Measurements from ENCODE around the gene COPS2.

The COPS2 gene

DNA sequence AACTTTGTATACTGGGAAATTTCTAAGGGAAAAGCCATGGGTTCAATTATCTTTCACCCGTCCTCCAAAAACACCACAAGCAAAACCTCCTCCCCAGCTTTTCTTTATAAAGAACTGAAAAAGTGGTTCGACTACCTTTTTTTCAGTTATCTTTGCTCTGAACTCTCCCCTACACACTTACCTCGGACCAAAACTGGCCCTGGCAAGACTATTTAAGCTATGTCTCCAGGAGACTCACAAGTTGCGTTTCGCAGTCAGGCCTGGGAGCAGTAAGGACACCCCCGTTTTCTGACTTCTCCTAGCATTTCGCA is 645 bp downstream of the COPS2 start:
- TF ChIP-seq, protein P1, sequence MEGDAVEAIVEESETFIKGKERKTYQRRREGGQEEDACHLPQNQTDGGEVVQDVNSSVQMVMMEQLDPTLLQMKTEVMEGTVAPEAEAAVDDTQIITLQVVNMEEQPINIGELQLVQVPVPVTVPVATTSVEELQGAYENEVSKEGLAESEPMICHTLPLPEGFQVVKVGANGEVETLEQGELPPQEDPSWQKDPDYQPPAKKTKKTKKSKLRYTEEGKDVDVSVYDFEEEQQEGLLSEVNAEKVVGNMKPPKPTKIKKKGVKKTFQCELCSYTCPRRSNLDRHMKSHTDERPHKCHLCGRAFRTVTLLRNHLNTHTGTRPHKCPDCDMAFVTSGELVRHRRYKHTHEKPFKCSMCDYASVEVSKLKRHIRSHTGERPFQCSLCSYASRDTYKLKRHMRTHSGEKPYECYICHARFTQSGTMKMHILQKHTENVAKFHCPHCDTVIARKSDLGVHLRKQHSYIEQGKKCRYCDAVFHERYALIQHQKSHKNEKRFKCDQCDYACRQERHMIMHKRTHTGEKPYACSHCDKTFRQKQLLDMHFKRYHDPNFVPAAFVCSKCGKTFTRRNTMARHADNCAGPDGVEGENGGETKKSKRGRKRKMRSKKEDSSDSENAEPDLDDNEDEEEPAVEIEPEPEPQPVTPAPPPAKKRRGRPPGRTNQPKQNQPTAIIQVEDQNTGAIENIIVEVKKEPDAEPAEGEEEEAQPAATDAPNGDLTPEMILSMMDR (IDR thresholded peaks at IDR 0.05; ENCODE audit: low read depth, low read length) = no peak

DNA sequence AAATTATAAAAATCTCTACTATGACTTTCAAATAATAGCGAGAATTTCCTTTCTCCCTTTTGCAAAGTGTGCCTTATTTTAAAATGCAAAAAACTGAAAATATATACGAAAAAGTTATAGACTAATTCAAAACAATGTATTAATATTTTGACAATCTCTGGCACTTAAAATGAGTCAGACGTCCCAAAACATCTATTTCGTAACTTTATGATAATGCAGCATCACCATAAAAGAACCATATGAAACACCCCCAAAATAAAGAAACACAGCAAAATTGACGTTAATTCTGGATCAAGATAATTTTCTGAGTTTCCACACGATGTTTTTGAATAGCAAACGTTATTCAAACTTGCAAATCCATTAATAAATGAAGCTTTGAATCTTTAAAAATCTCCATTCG is 1.0 kb downstream of the COPS2 start:
- TF ChIP-seq, protein P1 (IDR thresholded peaks at IDR 0.05; ENCODE audit: low read depth, low read length) = no peak
- H3K4me3 ChIP-seq (ENCODE audit: low read depth, low read length) = peak overlapping the region; percentile 86

More for the DNA sequence above, 645 bp downstream of the COPS2 start:
- peak overlapping the region; percentile 86 for H3K4me3 ChIP-seq (ENCODE audit: low read depth, low read length)

DNA sequence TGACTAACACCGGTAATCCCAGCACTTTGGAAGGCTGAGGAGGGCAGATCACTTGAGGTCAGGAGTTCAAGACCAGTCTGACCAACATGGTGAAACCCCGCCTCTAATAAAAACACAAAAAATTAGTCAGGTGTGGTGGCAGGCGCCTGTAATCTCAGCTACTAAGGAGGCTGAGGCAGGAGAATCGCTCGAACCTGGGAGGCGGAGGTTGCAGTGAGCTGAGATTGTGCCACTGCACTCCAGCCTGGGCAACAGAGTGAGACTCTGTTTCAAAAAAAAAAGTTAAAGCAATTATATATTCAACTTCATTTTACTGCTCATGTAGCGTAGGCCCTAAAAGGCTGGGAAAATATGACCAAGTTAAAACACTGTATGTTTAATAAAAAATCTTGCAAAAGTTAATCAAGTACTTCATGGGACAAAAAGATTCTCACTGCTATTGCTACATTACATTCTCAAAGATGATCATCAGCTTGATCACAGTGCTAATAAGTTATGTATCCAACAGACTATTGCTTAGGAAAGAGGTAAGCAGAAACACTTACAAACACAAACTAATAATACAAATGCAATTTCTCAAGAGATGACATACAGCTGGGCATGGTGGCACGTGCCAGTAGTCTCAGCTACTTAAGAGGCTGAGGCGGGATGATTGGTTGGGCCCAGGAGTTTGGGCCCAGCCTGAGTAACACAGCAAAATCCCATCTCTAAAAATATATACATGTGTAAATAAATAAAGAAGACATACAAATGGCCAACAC is 2.7 kb downstream of the COPS2 start:
- TF ChIP-seq, protein P1 (IDR thresholded peaks at IDR 0.05; ENCODE audit: low read depth, low read length) = no peak
- H3K4me3 ChIP-seq (ENCODE audit: low read depth, low read length) = no peak overlapping the region

DNA sequence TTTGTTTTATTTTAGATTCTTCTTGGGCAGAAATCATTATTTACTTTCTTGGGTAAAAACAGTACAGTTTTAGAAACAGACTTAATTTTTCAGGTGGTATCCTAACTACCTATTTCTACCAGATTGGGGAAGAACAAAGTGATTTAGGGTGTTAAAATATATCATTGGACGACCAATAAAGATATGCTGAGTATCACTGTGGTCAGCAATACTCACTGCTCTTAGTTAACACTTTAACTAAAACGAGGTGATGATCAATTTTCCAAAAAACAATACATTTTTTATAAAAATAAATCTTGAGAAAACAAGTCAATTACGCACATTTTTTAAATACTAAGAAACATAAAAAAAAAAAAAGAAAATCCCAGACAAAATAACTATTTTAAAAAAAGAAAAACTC is 3.6 kb downstream of the COPS2 start:
- H3K4me3 ChIP-seq (ENCODE audit: low read depth, low read length) = no peak overlapping the region
- TF ChIP-seq, protein P1 (IDR thresholded peaks at IDR 0.05; ENCODE audit: low read depth, low read length) = no peak

DNA sequence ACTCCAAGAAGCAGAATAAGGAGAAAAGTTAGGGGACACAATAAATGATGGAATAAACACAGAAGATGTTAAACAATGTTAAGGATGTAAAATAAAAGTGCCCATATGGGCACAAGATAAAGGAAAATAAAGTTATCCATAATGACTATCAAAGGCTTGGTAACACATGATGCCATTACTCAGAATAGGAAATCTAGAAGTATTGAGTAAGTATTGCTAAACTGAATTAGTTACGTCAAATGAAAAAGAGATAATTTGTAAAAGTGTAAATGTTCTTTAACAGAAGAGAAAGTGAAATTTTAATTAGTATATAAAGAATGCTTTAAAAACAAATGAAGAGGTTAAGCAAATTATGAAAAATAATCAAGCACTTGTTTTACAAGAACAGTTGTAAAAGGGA is 6.7 kb downstream of the COPS2 start:
- TF ChIP-seq, protein P1 (IDR thresholded peaks at IDR 0.05; ENCODE audit: low read depth, low read length) = no peak

DNA sequence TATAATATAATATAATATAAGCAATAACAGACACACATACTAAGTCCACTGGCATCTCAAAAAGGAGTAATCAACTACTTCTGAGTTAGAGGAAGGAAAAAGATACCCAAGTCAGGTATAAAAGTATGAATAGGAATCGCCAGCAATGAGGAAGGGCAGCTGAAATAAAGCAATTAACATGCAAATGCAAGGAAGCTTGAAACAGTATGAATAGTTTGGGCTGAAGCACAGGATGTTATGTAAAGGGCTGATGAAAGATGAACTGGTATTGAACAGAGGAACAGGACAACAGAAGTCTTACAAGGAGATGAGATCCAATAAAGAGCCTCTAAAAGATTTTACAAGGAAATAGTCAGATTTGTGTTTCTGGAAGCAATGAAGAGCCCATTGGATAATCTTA is 7.1 kb downstream of the COPS2 start:
- H3K4me3 ChIP-seq (ENCODE audit: low read depth, low read length) = no peak overlapping the region
- TF ChIP-seq, protein P1 (IDR thresholded peaks at IDR 0.05; ENCODE audit: low read depth, low read length) = no peak

More for the DNA sequence above, 6.7 kb downstream of the COPS2 start:
- H3K4me3 ChIP-seq (ENCODE audit: low read depth, low read length) = no peak overlapping the region

DNA sequence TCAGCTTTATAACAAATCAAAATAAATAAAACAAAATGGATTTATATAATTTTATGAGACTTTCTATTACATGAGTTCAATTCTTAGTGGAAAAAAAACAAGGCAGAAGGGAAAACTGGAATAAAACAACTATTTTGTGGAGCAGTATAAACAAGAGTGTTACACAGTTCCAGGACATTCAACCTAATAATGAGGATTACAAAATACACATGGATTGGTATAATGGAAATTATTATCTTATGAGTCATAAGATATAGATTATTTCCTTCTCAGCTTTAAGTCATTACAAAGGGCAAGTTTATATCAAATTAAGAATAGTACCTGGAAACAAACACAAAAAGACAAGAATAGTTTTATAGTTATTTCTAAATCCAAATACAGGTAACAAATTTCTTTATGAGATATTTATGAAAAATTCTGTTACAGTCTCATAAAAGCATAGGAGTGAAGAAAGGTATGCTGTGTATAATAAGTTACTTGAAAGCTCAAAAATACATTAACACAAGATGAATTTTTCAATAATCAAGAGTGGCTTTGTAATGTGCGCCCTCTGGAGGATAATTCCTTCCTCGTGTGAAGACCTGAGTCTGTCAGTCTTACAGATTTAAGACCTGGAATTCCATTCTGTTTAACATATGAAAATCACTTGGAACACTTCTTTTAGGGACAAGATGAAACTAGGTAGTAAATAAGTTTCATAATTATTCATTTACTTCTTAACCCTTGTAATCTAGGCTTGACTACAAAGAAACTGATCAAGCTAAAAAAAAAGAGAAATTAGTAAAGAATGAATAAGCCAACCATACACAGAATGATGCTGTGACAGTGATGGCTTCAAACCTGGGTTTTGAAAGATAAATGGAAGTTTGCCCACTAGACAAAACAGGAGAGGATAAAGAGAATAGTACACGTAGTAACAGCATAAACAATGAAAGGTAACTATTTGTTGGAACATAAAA is 9.5 kb downstream of the COPS2 start:
- no peak overlapping the region for H3K4me3 ChIP-seq (ENCODE audit: low read depth, low read length)
- TF ChIP-seq, protein P1 (IDR thresholded peaks at IDR 0.05; ENCODE audit: low read depth, low read length) = peak; percentile 35; the same call in 1 of the 2 replicates

All from WI38 (cell line).